Trophoblast cell (in vitro differentiated cells and primary cell): ENCODE measurements around the gene IGSF9B.

Experiments used
- DNase-seq, 2 donors: peaks; one replicate each; pipeline ENCODE4 v3.0.0-alpha.2; 2016
- H2AFZ ChIP-seq: 2 replicates; pipeline ENCODE4 v1.6.1; 2013; ENCODE audit warnings: low read length, moderate library complexity, mild to moderate bottlenecking; ENCODE audit not compliant: insufficient read depth, poor library complexity
- H2AK5ac ChIP-seq: 2 replicates; pipeline ENCODE4 v1.6.1; 2013; ENCODE audit warnings: mild to moderate bottlenecking, low read length
- H2BK120ac ChIP-seq: 2 replicates; pipeline ENCODE4 v1.6.1; 2013; ENCODE audit warnings: low read length, mild to moderate bottlenecking, moderate library complexity; ENCODE audit not compliant: insufficient read depth, poor library complexity
- H2BK12ac ChIP-seq: 2 replicates; pipeline ENCODE4 v1.6.1; 2013; ENCODE audit warnings: mild to moderate bottlenecking, low read length, moderate library complexity
- H2BK5ac ChIP-seq: 2 replicates; pipeline ENCODE4 v1.6.1; 2013; ENCODE audit warnings: low read length, low read depth, moderate library complexity, mild to moderate bottlenecking; ENCODE audit not compliant: poor library complexity
- H3K14ac ChIP-seq: 2 replicates; pipeline ENCODE4 v1.6.1; 2013; ENCODE audit warnings: mild to moderate bottlenecking, low read length
- H3K18ac ChIP-seq: 2 replicates; pipeline ENCODE4 v1.6.1; 2013; ENCODE audit warnings: mild to moderate bottlenecking, low read length
- H3K23ac ChIP-seq: 2 replicates; pipeline ENCODE4 v1.6.1; 2013; ENCODE audit warnings: low read length
- H3K27ac ChIP-seq: 2 replicates; pipeline ENCODE4 v1.5.1; 2013; ENCODE audit warnings: low read depth, mild to moderate bottlenecking, inconsistent platforms, low read length, moderate library complexity
- H3K27me3 ChIP-seq: 2 replicates; pipeline ENCODE4 v1.6.1; 2013; ENCODE audit warnings: inconsistent platforms, mild to moderate bottlenecking, low read length, moderate library complexity; ENCODE audit not compliant: insufficient read depth
- H3K36me3 ChIP-seq, 2 experiments: 1 replicate in 1 of 2; 2 replicates in 1 of 2; pipeline ENCODE4 v1.6.1; 2013; ENCODE audit warnings: low read length in 2 of 2, mild to moderate bottlenecking in 2 of 2, moderate library complexity in 1 of 2; ENCODE audit not compliant: insufficient read depth in 2 of 2, control insufficient read depth in 1 of 2
- H3K4ac ChIP-seq: 2 replicates; pipeline ENCODE4 v1.6.1; 2013; ENCODE audit warnings: low read depth, mild to moderate bottlenecking, low read length, moderate library complexity
- H3K4me1 ChIP-seq, 2 experiments: 1 replicate in 1 of 2; 2 replicates in 1 of 2; pipeline ENCODE4 v1.6.1; 2013; ENCODE audit warnings: low read length in 2 of 2, mild to moderate bottlenecking in 2 of 2, moderate library complexity in 1 of 2; ENCODE audit not compliant: insufficient read depth in 2 of 2, control insufficient read depth in 1 of 2
- H3K4me2 ChIP-seq: 2 replicates; pipeline ENCODE4 v1.6.1; 2013; ENCODE audit warnings: inconsistent platforms, mild to moderate bottlenecking, low read length, moderate library complexity
- H3K4me3 ChIP-seq: 2 replicates; pipeline ENCODE4 v1.5.1; 2013; ENCODE audit warnings: mild to moderate bottlenecking, low read depth, low read length, inconsistent platforms
- H3K79me1 ChIP-seq: one replicate; pipeline ENCODE4 v1.6.1; 2013; ENCODE audit warnings: low read length
- H3K79me2 ChIP-seq: 2 replicates; pipeline ENCODE4 v1.6.1; 2013; ENCODE audit warnings: low read length, mild to moderate bottlenecking; ENCODE audit not compliant: control insufficient read depth, insufficient read depth, poor library complexity
- H3K9ac ChIP-seq: 2 replicates; pipeline ENCODE4 v1.6.1; 2013; ENCODE audit warnings: mild to moderate bottlenecking, low read length
- H3K9me3 ChIP-seq: 2 replicates; pipeline ENCODE4 v1.6.1; 2013; ENCODE audit warnings: low read depth, mild to moderate bottlenecking, control low read depth, inconsistent platforms, low read length; ENCODE audit not compliant: insufficient read depth
- H4K12ac ChIP-seq: 2 replicates; pipeline ENCODE4 v1.6.1; 2013; ENCODE audit warnings: low read depth, mild to moderate bottlenecking, low read length, moderate library complexity
- H4K8ac ChIP-seq: 2 replicates; pipeline ENCODE4 v1.6.1; 2013; ENCODE audit warnings: low read depth, mild to moderate bottlenecking, low read length, moderate library complexity
- H4K91ac ChIP-seq: one replicate; pipeline ENCODE4 v1.6.1; 2013; ENCODE audit warnings: low read depth, mild to moderate bottlenecking, low read length, moderate library complexity
- WGBS: extraction: QIAGEN DNeasy Blood & Tissue Kit; methylation state at CpG from one replicate; pipeline ENCODE4 v1.1.7; 2013; ENCODE audit warnings: missing lambda C conversion rate; ENCODE audit not compliant: insufficient read length, insufficient coverage; ENCODE audit errors: extremely low coverage; 5-methylcytosine and 5-hydroxymethylcytosine counted together

The IGSF9B gene

DNA sequence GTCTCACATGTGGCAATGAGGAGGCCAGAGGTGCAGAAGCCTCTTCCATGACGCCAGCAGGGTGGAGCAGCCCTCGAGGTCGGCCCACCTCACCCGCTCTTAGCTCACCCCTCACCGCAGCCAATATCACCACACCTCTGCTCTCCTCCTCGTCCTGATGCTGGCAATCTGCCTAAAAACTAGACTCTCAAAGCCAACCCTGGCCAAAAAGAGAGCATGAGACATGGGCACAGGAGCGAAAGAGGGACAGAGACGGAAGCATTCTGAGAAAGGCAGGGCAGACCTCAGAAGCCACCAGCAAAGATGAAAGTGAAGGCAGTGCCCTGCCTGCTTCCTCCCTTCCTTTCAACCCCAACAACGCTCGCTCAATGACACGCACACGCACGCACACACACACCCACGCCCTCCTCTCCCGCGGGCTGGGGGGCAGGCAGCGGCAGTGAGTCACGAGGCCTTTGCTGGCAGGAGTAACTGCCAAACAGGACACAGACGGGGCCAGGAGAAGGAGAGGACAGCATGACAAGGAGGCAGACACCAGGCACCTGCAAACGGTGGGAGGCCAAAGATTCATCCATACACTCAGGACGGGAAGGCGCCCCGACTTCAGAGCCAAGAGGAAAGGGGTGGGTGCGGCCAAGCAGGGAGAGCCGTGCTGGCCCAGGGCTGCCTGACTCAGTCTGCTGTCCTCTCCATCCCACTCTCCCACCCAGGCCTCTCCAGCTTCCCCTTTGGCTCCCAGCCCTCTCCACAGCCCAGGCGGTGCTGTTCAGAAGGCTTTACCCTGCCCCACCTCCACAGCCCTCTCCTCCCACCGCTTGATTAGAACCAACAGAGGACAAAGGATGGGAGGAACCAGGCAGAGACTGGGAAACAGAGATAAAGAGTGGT, 11.4 kb downstream of the IGSF9B start:
- Histone ChIP-seq H3K27me3 (no peaks in the 10 kb centered on the region), H2AFZ (peak overlapping the region; percentile 19)

DNA sequence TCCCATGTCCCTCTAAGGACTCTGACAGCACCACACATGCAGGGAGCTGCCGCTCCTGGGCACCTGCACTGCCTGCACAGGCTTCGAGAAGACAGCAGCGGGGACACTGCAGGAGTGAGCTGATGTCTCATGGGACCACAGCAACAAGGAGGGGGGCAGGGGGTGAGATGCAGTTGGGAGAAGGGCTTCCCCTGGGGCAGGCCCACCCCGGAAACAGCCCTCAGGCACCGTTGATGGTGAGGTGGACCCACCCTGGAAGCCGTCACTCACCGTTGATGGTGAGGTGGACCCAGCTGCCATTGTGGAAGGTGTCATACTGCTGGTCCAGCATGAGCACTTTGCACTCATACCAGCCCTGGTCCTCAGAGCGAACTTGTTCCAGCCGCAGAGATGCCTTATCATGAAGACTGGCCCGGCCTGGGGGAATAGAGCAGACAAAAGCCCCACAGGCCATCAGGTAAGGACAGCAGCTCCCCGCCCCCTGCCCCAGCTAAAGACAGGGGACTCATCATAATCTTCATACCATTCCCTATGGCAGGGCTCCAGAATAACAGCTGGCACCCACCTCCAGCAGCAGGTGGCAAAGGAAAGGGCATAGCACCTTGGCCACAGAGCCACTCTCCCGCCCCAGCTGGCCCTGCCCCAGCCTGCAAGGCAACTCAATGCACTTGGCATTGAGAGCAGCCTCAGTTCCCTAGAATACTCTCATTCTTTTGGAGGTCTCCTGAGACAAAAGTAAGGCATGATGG, 12.6 kb downstream of the IGSF9B start:
- no CpG with 5 or more reads among the region's 12 CpGs for WGBS

More for the DNA sequence above, 11.4 kb downstream of the IGSF9B start:
- Histone ChIP-seq H3K18ac (no peak overlapping the region), H3K14ac (no peak overlapping the region), H2BK120ac (no peak overlapping the region), H4K12ac (no peak overlapping the region), H3K79me2 (no peaks in the 10 kb centered on the region), H3K4me3 (no peak overlapping the region), H3K27ac (no peak overlapping the region), H2AK5ac (no peak overlapping the region), H3K23ac (no peak overlapping the region), H2BK5ac (no peak overlapping the region), H4K91ac (no peak overlapping the region), H3K9ac (no peak overlapping the region), H3K4ac (no peak overlapping the region), H4K8ac (no peak overlapping the region), H2BK12ac (no peak overlapping the region), H3K79me1 (no peaks in the 10 kb centered on the region), H3K4me2 (no peak overlapping the region), H3K4me1 (peaks cover 4 to 11% of the 10 kb centered on the region in 2 experiments), H3K36me3 (no peaks in the 10 kb centered on the region), H3K9me3 (peaks cover 2% of the 10 kb centered on the region)
- DNase-seq = no peak
- 100% methylated on average over 5 of the region's 27 CpGs for WGBS

DNA sequence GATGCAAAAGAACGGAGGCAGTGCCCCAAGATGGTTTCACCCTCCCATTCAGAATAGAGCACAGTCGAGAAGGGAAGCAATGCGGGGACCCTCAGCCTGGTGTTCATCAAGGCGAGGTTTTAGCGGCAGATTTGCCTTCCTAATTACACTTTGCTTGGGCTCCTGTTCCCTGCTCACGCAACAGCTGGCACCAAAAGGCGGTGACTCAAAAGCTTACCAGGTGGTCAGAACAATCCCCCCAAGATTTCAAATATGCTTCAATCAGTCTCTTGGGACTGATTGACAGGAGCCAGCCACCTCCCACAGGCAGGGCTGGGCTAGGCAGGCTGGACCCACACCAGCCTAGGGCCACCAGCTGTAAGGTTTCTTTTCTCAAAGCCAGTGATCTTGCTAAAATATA, 14.2 kb downstream of the IGSF9B start:
- no peak overlapping the region for H2AK5ac ChIP-seq
- H3K14ac ChIP-seq = no peak overlapping the region
- H3K79me2 ChIP-seq = no peaks in the 10 kb centered on the region
- no peaks in the 10 kb centered on the region for H3K27me3 ChIP-seq
- WGBS = no CpG with 5 or more reads among the region's 7 CpGs
- peaks cover 12% of the 10 kb centered on the region for H3K9me3 ChIP-seq
- no peak overlapping the region for H4K91ac ChIP-seq
- no peak overlapping the region for H3K18ac ChIP-seq
- H3K4me2 ChIP-seq = no peak overlapping the region
- H3K4me3 ChIP-seq = no peak overlapping the region
- H2AFZ ChIP-seq = no peak overlapping the region
- H3K36me3 ChIP-seq = no peaks in the 10 kb centered on the region
- no peak overlapping the region for H3K4ac ChIP-seq
- no peak overlapping the region for H3K27ac ChIP-seq
- no peaks in the 10 kb centered on the region for H3K79me1 ChIP-seq
- H3K9ac ChIP-seq = no peak overlapping the region
- no peak overlapping the region for H2BK5ac ChIP-seq
- DNase-seq = no peak
- no peak overlapping the region for H2BK120ac ChIP-seq
- no peak overlapping the region for H4K12ac ChIP-seq
- H3K23ac ChIP-seq = no peak overlapping the region
- H4K8ac ChIP-seq = no peak overlapping the region
- no peak overlapping the region for H2BK12ac ChIP-seq
- no peaks in the 10 kb centered on the region for H3K4me1 ChIP-seq

More for the DNA sequence above, 12.6 kb downstream of the IGSF9B start:
- Histone ChIP-seq H3K23ac (no peak overlapping the region), H2AFZ (no peak overlapping the region), H3K14ac (no peak overlapping the region), H3K79me1 (no peaks in the 10 kb centered on the region), H2BK5ac (no peak overlapping the region), H4K8ac (no peak overlapping the region), H3K27ac (no peak overlapping the region), H3K79me2 (no peaks in the 10 kb centered on the region), H3K18ac (no peak overlapping the region), H3K4me1 (peaks cover 4 to 11% of the 10 kb centered on the region in 2 experiments), H3K9ac (no peak overlapping the region), H2BK12ac (no peak overlapping the region), H4K91ac (no peak overlapping the region), H3K4me2 (no peak overlapping the region), H3K4me3 (no peak overlapping the region), H3K9me3 (peaks cover 12% of the 10 kb centered on the region), H3K27me3 (no peaks in the 10 kb centered on the region), H2AK5ac (no peak overlapping the region), H3K36me3 (no peaks in the 10 kb centered on the region), H4K12ac (no peak overlapping the region), H2BK120ac (no peak overlapping the region), H3K4ac (no peak overlapping the region)
- no peak for DNase-seq

DNA sequence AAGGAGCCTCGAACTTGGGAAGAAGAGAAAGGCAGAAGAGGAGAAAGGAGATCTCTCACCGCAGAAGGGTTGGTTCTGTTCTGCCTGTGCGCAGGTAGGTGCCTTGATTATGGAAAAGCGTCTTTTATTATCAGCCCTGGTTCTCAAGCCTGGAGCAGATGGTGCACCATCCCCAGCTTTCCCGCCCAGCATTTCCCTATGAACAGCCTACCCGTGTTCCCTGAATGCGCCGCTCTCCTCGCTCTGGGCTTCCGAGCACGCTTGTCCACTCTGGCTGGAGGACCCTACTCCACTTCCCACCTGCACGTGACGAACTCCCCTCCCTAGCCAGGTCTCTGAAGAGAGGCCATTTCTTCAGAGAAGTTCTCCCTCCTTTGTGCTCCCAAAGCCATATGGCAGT, 15.2 kb downstream of the IGSF9B start:
- no peak overlapping the region for H3K4me3 ChIP-seq
- no peaks in the 10 kb centered on the region for H3K27me3 ChIP-seq
- no peak overlapping the region for H2BK120ac ChIP-seq
- no peak overlapping the region for H2BK12ac ChIP-seq
- no peak overlapping the region for H3K27ac ChIP-seq
- H2AFZ ChIP-seq = no peak overlapping the region
- H3K9me3 ChIP-seq = peaks cover 12% of the 10 kb centered on the region
- no peak overlapping the region for H2BK5ac ChIP-seq
- no peak overlapping the region for H4K12ac ChIP-seq
- H3K18ac ChIP-seq = no peak overlapping the region
- H3K4me2 ChIP-seq = no peak overlapping the region
- H3K79me2 ChIP-seq = no peaks in the 10 kb centered on the region
- H3K4me1 ChIP-seq = peaks cover under 1 to 2% of the 10 kb centered on the region in 2 experiments
- H2AK5ac ChIP-seq = no peak overlapping the region
- WGBS = no CpG with 5 or more reads among the region's 13 CpGs
- no peak overlapping the region for H4K91ac ChIP-seq
- no peak overlapping the region for H4K8ac ChIP-seq
- H3K4ac ChIP-seq = no peak overlapping the region
- no peaks in the 10 kb centered on the region for H3K79me1 ChIP-seq
- no peak overlapping the region for H3K23ac ChIP-seq
- no peak overlapping the region for H3K9ac ChIP-seq
- H3K14ac ChIP-seq = no peak overlapping the region
- no peaks in the 10 kb centered on the region for H3K36me3 ChIP-seq
- no peak for DNase-seq
